Adipose tissue (tissue), 3 donors: ENCODE measurements around the gene POLR2A. TPM values are rescaled to one million over a fixed set of nuclear protein-coding genes. Genes with fewer than 3 reads are reported as not detected.
"Not testable (repeated sequence)": the region's sequence is repeated elsewhere in the genome, so short reads cannot be mapped to it uniquely, and the experiment has no call there.

Experiments
- H3K27ac ChIP-seq: one replicate; pipeline ENCODE4 v1.5.1; 2013; ENCODE audit warnings: low read depth, low read length
- WGBS, 3 donors: extraction: QIAGEN DNeasy Blood & Tissue Kit; methylation state at CpG; one replicate each; pipeline ENCODE4 v1.1.7; 2013; 5-methylcytosine and 5-hydroxymethylcytosine counted together
- polyA plus RNA-seq, 3 donors: library from polyadenylated mRNA; stranded (reverse); fragments of 200-250 nt; gene quantifications; one replicate each; pipeline ENCODE4 v1.2.3, GENCODE V29; 2013
- donor health status: healthy with polysubstance abuse.
- donor health status: Bipolar disorder and iron deficiency.
- donor health status: healthy.

The POLR2A gene
- polyA plus RNA-seq, 3 donors, result 20.9 to 35.4 (median 24.6) TPM

GRCh38 chr17:7476494-7476893 lies 7.7 kb upstream of the POLR2A start:
- 27 to 39% (median 36%) methylated on average over 3 of the region's 3 CpGs for WGBS, 3 donors
- H3K27ac ChIP-seq, result no peak overlapping the region

GRCh38 chr17:7476951-7477350 lies 7.2 kb upstream of the POLR2A start:
- WGBS, 3 donors, result 83 to 92% (median 87%) methylated on average over 5 of the region's 5 CpGs
- no peak overlapping the region for H3K27ac ChIP-seq

- no peak overlapping the region for H3K27ac ChIP-seq
- WGBS, 3 donors, result 24 to 28% (median 26%) methylated on average over 25 to 26 of the region's 26 CpGs
These were observed 6.5 kb upstream of the POLR2A start for GRCh38 chr17:7477392-7478275.

GRCh38 chr17:7478276-7479212 lies 5.6 kb upstream of the POLR2A start:
- 15 to 23% (median 16%) methylated on average over 36 to 40 of the region's 40 CpGs for WGBS, 3 donors

GRCh38 chr17:7479213-7480088 lies 4.7 kb upstream of the POLR2A start, which contains the start of gene ZBTB4:
ZBTB4 (minus strand) TSS chr17:7479631; CDS start chr17:7466801, 12,830 bp downstream.
- peak within 1 kb of the TSS; percentile 11 for H3K27ac ChIP-seq
- 0 to 1% (median 0%) methylated on average over 50 to 92 of the region's 92 CpGs for WGBS, 3 donors

More at GRCh38 chr17:7478276-7479212, 5.6 kb upstream of the POLR2A start:
- peak overlapping the region; percentile 11 for H3K27ac ChIP-seq

GRCh38 chr17:7480089-7480384 lies 4.1 kb upstream of the POLR2A start:
- WGBS, 3 donors, result 4 to 10% (median 9%) methylated on average over 8 of the region's 8 CpGs
- no peak overlapping the region for H3K27ac ChIP-seq

GRCh38 chr17:7481275-7481674 lies 2.9 kb upstream of the POLR2A start, which contains the start of gene SLC35G6:
SLC35G6 (plus strand) TSS chr17:7481446; CDS start chr17:7481517, 71 bp downstream.
- H3K27ac ChIP-seq, result not testable (repeated sequence)
- WGBS, 3 donors, result 86 to 90% (median 88%) methylated on average over 4 of the region's 4 CpGs

- not testable (repeated sequence) for H3K27ac ChIP-seq
- 82 to 84% (median 83%) methylated on average over 31 of the region's 31 CpGs for WGBS, 3 donors
These were observed 2.1 kb upstream of the POLR2A start for GRCh38 chr17:7481842-7482741.

GRCh38 chr17:7482742-7483088 lies 1.5 kb upstream of the POLR2A start:
- WGBS, 3 donors, result 71 to 76% (median 75%) methylated on average over 6 of the region's 6 CpGs
- not testable (repeated sequence) for H3K27ac ChIP-seq

- H3K27ac ChIP-seq, result peak overlapping the region; percentile 99
- WGBS, 3 donors, result 0 to 1% (median 1%) methylated on average over 38 of the region's 38 CpGs
These were observed 705 bp upstream of the POLR2A start for GRCh38 chr17:7483255-7484066.

- 0 to 1% (median 0%) methylated on average over 19 of the region's 19 CpGs for WGBS, 3 donors
- H3K27ac ChIP-seq, result no peak overlapping the region
These were observed 782 bp downstream of the POLR2A start for GRCh38 chr17:7484919-7485377.

GRCh38 chr17:7486181-7486580 lies 2.0 kb downstream of the POLR2A start:
- 31 to 47% (median 46%) methylated on average over 3 of the region's 3 CpGs for WGBS, 3 donors
- H3K27ac ChIP-seq, result no peak overlapping the region

- WGBS, 3 donors, result 74 to 78% (median 77%) methylated on average over 8 of the region's 8 CpGs
- H3K27ac ChIP-seq, result no peak overlapping the region
These were observed 6.0 kb downstream of the POLR2A start for GRCh38 chr17:7490144-7490543.

- 97 to 100% (median 98%) methylated on average over 1 of the region's 1 CpG for WGBS, 3 donors
- no peak overlapping the region for H3K27ac ChIP-seq
These were observed 7.4 kb downstream of the POLR2A start for GRCh38 chr17:7491583-7491982.

GRCh38 chr17:7493941-7494340 lies 9.8 kb downstream of the POLR2A start:
- no peak overlapping the region for H3K27ac ChIP-seq
- WGBS, 3 donors, result 85 to 92% (median 91%) methylated on average over 3 of the region's 3 CpGs

- no peak overlapping the region for H3K27ac ChIP-seq
- whole genome bisulfite sequencing, 3 donors, result 82 to 89% (median 85%) methylated on average over 12 of the region's 12 CpGs
These were observed 11.8 kb downstream of the POLR2A start for GRCh38 chr17:7495906-7496434.
